Stimulated activated CD8-positive, alpha-beta memory T cell treated with anti-CD3 and anti-CD28 coated beads, Interleukin-15, amount 100 ng/mL, for 1 hour (primary cell): ENCODE measurements around the gene ASMTL.
"Not testable (repeated sequence)": the region's sequence is repeated elsewhere in the genome, so short reads cannot be mapped to it uniquely, and the experiment has no call there.

Experiments
- DNase-seq: peaks from one replicate; pipeline ENCODE4 v3.0.0-alpha.2; 2020; ENCODE audit warnings: low read depth

The ASMTL gene

DNA sequence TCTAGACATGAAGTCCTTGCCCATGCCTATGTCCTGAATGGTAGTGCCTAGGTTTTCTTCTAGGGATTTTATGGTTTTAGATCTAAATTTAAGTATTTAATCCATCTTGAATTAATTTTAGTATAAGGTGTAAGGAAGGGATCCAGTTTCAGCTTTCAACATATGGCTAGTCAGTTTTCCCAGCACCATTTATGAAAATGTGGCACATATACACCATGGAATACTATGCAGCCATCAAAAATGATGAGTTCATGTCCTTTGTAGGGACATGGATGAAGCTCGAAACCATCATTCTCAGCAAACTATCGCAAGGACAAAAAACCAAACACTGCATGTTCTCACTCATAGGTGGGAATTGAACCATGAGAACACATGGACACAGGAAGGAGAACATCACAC lies 29.8 kb upstream of the ASMTL start:
- not testable (repeated sequence) for DNase-seq

DNA sequence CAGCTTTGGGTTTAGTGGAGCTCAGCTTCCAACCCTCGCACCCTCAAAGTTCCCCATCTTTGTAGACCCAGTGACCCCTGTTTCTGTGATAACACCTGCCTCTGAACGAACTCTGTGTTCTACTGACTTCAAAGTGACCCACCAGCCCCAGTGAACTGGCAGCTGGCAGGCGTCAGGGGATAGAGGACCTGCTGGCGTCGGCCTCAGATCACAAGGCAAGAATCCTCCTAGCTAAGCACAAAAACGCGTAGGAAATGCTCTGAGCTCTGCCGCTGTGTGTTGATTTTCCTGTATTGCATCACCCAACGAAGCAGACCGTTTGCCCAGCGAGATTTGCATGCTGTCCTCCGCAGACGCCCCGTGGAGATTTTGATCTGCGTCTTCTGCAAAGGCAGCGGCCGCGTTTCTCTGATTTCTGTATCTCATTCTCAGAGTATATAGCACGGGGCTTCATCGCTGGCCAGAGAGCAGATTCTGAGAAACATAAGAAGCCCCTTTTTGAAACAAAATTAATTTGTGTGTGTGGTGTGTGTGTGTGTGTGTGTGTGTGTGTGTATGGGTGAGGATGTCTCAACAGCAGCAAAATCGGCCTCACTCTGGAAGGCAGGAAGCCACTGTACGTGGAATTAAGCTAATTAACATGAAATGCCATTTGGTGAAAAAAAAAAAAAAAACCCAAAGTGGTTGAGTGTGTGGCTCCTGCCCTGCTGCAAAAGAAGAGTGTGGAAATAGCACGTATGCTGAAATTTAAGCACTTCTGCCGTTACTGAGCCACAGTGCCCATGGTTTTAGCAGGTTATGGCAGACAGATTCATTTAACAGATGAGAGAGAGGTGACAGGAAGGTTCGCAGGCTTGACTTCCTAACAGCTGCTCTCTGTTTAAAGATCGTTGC lies 29.2 kb upstream of the ASMTL start:
- peak; percentile 54 for DNase-seq

DNA sequence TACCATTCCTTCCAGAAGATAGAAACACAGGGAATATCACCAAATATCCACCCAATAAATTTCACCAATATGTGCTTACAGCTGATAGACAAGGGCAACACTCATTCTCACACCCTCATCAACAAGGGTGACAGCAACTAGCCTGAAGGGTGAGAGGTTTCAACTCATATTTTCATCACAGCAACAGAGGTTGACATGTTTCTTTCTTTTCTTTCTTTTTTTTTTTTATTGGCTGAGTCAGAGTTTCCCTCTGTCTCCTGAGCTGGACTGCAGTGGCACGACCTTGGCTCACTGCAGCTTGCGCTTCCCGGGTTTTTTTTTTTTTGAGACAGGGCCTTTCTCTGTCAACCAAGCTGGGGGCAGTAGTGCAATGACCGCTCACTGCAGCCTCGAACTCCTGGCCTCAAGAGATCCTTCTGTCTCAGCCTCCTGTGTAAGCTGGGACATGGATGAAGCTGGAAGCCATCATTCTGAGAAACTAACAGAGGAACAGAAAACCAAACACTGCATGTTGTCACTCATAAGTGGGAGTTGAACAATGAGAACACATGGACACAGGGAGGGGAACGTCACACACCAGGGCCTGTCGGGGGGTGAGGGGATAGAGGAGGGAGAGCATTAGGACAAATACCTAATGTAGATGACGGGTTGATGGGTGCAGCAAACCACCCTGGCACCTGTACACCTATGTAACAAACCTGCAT lies 27.5 kb upstream of the ASMTL start:
- DNase-seq, result no peak

DNA sequence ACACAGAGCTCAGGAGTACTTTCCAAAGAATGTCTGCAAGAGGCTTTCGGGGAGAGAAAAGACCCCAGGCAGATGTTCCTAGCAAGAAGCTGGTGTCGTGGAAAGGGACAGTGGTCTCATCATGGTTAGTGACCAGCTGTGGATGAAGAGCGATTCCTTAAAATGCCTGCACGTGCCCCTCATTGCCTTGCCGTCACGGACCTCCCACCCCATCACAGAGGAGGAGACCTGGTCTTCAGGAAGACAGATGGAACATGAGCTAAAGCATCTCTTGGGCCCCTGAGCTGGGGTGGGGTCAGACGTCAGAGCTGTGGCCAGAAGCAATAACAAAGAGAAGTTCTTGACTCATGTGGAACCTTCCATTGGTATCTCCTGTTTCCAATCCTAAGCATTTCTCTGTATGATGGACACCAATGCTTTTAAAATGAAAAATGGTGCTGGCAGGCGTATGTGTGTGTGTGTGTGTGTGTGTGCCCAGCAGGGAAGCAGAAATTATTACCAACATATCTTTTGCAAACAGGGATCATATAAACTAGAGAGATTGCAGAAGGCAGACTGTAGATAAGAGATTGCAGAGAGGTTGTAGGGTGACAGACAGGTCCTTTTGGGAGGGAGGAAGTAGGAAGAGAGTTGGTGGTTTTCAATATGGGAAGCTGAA lies 25.2 kb upstream of the ASMTL start:
- no peak for DNase-seq

DNA sequence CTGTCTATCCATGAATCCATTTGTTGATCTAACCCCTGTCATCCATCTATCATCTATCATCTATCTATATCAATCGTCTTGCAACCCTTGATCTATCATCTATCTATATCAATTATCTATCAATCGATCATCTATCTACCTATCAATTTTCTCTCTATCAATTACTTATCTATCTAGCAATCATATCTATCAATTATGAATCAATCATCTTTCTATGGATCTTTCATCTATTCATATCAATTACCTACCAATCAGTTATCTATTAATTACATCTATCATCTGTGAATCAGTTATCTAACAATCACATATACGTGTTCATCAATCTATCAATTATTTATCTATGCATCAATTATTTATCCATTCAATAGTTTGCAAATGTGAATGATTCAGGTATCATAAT lies 24.5 kb upstream of the ASMTL start:
- no peak for DNase-seq

DNA sequence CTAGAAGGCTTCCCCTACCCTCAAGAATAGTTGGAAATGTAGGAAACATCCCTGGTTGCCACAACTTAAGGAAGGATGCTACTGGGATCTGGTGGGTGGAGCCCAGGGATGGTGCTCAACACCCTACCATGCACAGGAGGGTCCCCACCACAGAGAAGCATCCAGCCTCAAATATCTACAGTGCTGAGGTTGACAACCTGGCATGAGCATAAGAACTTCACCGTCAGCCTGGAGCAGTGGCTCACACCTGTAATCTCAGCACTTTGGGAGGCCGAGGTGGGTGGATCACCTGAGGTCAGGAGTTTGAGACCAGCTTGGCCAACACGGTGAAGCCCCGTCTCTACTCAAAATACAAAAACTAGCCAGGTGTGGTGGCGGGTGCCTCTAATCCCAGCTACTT lies 24.0 kb upstream of the ASMTL start:
- DNase-seq, result no peak

DNA sequence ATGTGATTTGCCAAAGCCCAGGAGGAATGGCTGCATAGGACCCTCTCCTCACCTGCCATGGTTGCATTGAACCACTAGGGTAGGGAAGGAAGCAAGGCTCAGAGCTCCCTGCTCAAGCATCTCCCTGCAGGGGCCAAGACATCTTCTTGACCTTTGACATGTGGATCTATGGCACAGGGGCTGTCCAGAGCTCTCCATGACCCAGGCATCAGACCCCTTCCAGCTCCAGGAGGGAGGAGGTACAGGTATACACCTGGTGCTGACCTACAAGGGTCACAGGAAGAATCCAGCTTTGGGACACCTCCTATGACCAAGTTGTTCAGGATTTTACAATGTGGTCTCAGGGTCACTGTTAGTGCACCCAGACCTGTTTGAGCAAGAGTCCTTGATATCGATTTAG lies 23.2 kb upstream of the ASMTL start:
- DNase-seq, result no peak

DNA sequence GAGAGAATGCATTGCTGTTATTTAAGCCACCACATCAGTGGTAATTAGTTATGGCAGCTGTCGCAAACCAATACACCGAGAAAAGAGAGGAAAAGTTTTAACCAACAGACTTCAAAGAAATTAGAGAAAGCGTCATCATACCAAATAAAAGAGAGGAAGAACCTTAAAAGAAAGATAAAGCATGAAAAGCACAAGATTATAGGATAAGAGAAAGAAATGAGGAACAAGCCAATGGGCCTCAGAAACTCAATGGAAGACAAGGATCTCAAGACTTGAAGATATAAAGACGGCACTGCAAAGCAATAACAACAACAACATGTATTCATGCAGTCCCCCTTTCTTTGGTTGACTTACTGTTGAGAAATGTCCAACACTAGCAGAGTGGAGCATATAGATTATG lies 22.8 kb upstream of the ASMTL start:
- no peak for DNase-seq

DNA sequence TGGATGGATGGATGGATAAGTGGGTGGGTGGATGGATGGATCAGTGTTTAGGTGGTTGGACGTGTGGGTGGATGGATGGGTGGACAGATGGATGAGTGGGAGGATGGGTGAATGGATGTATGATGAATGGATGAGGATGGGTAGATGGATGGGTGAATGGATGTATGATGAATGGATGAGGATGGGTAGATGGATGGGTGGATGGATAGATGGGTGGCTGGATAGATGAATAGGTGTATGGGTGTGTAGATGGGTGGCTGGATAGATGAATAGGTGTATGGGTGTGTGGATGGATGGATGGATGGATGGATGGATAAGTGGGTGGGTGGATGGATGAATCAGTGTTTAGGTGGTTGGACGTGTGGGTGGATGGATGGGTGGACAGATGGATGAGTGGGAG lies 21.9 kb upstream of the ASMTL start:
- DNase-seq, result not testable (repeated sequence)

DNA sequence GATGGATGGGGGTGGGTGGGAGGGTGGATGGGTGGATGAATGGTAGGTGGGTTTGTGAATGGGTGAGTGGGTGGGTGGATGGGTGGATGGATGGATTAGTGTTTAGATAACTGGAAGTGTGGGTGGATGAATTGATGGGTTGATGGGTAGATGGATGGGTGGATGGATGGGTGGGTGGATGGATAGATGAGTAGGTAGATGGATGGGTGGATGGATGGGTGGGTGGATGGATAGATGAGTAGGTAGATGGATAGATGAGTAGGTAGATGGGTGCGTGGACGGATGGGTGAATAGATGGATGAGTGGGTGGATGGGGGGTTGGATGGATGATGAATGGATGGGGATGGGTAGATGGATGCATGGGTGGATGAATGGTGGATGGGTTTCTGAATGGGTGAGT lies 20.3 kb upstream of the ASMTL start:
- DNase-seq, result no peak

DNA sequence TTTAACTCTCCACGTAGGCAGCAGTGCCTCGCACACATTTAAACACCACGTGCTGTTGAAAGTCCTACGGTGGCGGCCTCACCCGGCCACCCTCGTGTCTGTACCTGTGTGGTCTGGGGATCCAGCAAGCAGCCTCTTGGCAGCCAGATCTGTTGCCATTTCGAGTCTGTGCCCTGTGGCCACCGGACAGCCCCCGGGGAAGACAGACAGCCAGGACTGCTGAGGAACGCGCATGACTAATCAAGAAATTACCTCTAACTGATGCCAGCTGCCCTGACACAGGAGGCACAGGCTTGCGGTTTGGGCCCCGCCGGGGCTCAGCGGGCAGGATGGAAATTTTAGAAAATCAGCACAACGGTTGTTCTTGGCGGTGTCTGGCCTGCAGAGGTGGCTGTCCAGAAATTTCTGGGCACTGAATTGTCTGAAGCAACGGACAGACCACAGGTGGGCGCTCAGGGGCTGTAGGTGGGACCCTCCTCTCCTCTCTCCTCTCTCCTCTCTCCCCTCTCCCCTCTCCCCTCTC lies 15.6 kb upstream of the ASMTL start:
- peak; percentile 60 for DNase-seq

DNA sequence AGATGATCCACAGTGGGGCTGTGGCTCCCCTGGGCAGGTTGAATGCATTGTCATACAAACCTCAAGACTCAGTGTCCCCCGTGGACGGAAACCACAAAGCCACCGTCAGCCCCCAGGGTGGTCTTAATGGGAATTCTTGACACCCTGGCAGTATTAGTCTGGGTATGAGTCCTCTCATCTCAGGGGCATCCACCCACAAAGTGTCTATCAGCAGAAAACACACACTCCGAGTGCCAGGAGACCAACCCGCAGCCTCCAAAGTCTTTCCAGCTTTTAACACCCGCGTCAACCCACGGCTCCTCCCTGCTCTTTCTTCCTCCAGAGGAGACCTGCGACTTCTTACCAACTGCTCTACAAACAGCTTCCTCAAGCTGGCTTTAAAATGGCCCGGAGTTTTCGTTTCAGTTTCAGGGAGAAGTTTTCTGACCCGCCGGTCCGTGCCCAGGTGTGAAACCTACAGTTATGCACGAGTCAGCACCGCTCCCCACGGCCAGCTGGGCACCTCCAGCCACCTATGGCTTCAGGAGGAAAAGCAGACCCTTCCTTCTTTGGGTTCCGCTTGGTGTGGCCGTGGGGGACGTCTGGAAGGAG lies 14.4 kb upstream of the ASMTL start:
- no peak for DNase-seq

DNA sequence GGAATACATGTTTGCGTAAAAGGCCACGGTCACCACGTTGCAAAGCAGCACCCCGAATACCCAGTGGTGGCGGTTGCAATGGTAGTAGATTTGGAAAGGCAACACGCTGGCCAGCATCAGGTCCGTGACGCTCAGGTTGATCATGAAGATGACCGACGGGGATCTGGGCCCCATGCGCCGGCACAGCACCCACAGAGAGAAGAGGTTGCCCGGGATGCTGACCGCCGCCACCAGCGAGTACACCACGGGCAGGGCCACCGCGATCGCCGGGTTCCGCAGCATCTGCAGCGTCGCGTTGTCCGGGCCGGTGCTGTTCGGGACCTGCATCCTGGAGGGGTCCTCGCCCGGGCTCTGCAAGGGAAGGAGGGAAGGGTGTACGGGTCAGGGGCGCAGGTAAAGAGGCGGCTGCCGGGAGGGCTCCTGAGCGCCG lies 13.5 kb upstream of the ASMTL start:
- DNase-seq, result no peak

DNA sequence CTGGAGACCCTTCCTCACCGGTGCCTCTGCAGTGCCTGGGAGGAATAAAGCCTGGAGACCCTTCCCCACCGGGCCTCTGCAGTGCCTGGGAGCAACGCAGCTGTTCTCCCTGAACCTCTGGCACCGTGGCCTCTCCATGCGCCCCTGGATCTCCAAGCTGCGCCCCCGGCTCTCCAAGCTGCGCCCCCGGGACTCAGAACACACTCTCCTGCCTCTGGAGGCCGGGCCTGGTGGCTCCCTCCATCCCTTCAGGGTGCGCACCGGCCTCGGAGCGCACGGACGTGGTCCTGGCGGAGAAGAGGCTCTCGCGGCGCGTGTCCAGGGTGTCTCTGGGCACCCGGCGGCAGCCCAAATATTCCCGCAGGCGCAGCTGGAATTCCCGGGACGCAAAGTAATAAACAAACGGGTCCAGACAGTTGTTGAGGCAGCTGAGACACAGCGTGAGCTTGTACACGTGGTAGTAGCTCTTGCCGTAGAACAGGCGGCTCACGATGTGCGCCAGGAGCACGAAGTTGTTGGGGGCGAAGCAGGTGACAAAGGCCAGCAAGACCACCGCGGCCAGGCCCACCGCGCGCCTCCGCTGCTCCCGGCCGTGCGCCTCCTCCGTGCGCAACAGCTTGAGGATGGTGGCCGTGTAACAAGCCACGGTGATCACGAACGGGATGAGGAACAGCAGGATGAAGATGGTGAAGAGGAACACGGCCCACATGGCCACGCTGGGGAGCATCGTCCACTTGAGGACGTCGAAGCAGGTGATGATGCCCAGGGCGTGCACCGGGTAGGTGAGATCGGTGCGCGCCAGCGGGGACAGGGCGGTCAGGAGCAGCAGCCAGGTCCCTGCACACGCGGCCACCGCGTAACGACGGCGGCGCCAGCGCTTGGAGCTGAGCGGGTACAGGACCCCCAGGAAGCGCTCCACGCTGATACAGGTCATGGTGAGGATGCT lies 12.8 kb upstream of the ASMTL start:
- DNase-seq, result no peak

DNA sequence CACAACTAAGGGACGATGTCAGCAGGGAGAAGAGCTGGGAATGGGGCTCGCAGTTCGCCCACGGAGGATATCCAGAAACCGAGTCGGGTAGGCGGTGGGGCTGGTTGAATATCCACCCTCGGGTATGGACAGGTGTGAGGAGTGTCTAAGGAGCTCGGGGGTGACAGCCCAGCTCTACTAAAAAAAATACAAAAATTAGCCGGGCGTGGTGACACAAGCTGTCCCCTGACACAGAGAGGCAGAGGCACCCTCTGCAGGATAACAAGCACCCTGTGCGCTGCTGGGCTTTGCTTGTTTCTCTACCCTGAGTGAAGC lies 12.2 kb upstream of the ASMTL start:
- DNase-seq, result no peak

DNA sequence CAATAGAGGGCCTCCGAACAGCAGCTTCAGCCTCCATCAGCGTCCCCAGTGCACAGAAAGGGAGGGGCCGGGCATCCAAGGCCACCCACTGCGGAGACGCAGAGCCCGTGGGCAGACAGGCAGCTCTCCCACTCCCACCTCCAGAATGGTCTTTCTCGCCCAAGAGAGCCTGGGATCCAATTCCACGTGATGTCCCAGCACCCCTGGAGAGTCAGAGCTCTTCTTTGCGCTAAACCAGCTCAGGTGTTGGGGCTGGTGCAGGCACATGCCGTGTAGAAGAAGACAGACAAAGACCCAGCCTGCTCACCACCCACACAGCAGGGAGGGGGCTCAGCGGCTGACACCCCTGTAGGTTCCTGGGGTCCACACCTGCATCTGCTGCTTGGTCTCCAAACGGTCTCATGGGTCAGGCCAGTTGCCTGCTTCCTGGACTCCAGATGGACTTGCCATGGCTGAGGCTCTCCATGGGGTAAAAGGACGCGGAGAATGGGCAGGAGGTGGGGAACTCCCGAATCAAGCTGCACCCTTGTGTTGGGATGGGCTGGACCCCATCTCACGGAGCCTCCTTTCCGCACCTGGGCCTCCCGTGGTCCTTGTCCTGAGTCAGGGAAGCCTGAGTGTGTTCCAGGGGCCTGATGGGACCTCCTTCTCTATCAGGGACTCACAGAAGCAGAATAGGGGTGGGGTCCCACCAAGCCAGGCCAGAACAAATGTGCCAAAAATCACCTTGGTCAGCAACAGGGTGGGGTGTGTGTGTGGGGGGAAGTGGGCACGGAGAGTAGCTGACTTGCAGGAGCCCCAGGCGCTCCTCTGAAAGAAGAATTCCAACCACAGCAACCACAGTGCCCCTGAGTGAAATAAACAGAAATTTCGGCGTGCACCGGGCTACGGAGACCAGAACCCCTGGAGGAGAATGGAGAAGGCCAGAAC lies 11.6 kb upstream of the ASMTL start:
- DNase-seq, result no peak

DNA sequence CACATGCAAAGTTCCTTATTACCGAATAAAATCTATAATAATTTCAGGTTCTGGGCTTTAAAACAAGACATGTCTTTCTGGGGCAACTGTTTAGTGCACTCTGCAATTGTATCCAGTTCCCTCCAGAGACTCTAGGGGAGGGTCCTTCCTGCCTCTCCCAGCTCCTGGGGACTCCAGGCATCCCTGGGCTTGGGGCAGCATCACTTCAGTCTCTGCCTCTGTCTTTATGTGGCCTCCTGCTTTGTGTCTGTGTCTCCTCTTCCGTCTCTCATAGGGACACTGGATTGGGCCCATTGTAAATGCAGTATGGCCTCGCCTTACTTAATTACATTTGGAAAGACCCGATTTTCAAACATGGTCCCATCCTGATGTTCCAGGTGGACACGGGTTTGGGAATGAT lies 10.9 kb upstream of the ASMTL start:
- no peak for DNase-seq

DNA sequence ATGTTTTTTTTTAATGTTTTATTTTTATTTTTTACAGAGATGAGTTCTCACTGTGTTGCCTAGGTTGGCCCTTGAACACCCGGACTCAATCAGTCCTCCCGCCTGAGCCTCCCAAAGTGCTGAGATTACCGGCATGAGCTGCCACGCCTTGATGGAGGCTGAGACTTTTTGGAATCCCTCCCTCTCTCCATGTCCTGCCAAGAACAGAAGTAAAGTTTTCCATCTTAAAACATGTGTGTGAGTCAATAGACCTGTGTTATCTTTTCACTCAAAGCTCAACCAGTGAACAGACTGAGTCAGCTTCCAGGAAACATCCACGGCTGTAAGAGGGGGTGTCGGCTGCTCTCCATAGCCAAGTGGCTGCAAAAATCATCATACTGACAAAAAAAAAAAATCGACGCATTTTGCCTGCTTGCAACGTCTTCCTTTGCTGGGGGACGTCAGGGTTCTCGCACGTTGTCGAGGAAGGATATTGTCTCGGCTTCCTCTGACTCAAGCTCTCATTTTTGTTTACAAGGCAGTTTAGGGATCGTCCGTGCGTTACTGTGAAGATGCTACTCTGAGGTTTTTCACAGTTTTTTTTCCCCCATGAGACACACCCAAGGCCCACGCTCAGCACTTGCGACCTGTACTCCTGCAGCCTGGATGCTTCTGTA lies 10.0 kb upstream of the ASMTL start:
- DNase-seq, result no peak

DNA sequence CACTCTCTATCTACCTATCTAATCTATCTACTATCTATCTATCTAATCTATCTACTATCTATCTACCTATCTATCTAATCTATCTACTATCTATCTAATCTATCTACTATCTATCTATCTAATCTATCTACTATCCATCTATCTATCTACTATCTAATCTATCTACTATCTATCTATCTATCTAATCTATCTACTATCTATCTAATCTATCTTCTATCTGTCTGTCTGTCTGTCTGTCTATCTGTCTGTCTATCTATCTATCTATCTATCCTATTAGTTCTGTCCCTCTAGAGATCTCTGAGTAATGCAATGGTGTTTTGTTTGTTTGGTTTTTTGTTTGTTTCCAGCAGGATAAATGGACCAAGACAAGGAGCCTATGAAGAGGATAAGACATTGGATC lies 9.4 kb upstream of the ASMTL start:
- no peak for DNase-seq

DNA sequence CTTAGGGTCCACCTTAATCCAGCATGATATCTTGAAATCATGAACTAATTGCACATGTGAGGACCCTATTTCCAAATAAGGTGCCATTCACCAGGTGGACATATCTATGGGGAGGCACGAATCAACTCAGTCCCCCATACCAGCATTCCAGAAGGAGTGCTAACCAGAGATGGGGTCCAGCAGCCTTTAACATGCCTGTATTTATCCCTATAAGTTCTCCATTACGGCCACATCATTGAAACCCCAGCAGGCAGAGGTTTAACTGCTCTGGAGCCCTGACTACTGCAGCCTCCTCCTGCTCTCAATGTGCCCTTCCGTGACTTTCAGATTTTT lies 3.2 kb upstream of the ASMTL start:
- no peak for DNase-seq
